IMR-90 (cell line): Measurements from ENCODE around the gene RASSF3.
"Not testable (repeated sequence)": the region's sequence is repeated elsewhere in the genome, so short reads cannot be mapped to it uniquely, and the experiment has no call there.

Experiments
- BHLHE40 ChIP-seq: fragments of 150-350 bp; IDR thresholded peaks from 2 replicates; pipeline ENCODE4 v1.6.1; 2016; ENCODE audit warnings: mild to moderate bottlenecking, low read depth, low read length
- CEBPB ChIP-seq: IDR thresholded peaks from 2 replicates; pipeline ENCODE4 v1.6.1; 2012; ENCODE audit warnings: low read depth, low read length, improper control_type of control experiment
- CTCF ChIP-seq: conservative IDR thresholded peaks from 2 replicates; pipeline ENCODE4 v1.5.1; 2012; ENCODE audit warnings: mild to moderate bottlenecking, low read depth, low read length, improper control_type of control experiment
- MAFK ChIP-seq: IDR thresholded peaks from 2 replicates; pipeline ENCODE4 v1.6.1; 2012; ENCODE audit warnings: low read depth, low read length, improper control_type of control experiment
- POLR2A ChIP-seq: IDR thresholded peaks from 2 replicates; pipeline ENCODE4 v1.6.1; 2012; ENCODE audit warnings: mild to moderate bottlenecking, low read depth, low read length
- RCOR1 ChIP-seq: IDR thresholded peaks from 2 replicates; pipeline ENCODE4 v1.6.1; 2012; ENCODE audit warnings: mild to moderate bottlenecking, low read length, improper control_type of control experiment; ENCODE audit not compliant: insufficient replicate concordance

DNA sequence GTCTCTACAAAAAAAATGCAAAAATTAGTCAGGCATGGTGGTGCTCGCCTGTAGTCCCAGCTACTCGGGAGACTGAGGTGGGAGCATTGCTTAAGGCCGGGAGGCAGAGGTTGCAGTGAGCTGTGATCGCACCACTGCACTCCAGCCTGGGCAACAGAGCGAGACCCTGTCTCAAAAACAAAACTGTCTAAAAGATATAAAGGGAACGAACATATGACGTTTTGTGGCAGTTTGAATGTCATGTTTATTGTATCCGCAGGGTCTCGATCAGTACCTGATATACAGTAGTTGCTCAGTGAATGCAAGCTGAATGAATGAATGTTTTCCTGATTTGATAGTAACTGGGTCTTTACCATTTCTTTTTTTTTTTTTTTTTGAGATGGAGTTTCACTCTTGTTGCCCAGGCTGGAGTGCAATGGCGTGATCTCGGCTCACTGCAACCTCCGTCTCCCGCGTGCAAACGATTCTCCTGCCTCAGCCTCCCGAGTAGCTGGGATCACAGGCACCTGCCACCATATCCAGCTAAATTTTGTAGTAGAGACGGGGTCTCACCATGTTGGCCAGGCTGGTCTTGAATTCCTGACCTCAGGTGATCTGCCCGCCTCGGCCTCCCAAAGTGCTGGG lies 3.6 kb downstream of the RASSF3 start:
- not testable (repeated sequence) for TF ChIP-seq CTCF, POLR2A, BHLHE40, RCOR1, CEBPB, MAFK
